NT2/D1 (cell line): ENCODE results near the gene TACR2.

Source experiments
- DNase-seq: peaks from one replicate; pipeline ENCODE4 v3.0.0-alpha.2; 2011; ENCODE audit warnings: low read depth, low spot score
- H3K27me3 ChIP-seq: 2 replicates; pipeline ENCODE4 v1.6.0; 2011; ENCODE audit warnings: mild to moderate bottlenecking; ENCODE audit not compliant: insufficient read length, insufficient read depth
- H3K36me3 ChIP-seq: 2 replicates; pipeline ENCODE4 v1.6.1; 2011; ENCODE audit warnings: mild to moderate bottlenecking, low read length, mixed read lengths; ENCODE audit not compliant: insufficient read depth, insufficient read length
- H3K4me1 ChIP-seq: 2 replicates; pipeline ENCODE4 v1.5.1; 2011; ENCODE audit not compliant: insufficient read depth, insufficient read length
- H3K4me3 ChIP-seq: 2 replicates; pipeline ENCODE4 v1.5.1; 2011; ENCODE audit warnings: low read depth; ENCODE audit not compliant: insufficient read length
- H3K9ac ChIP-seq: 2 replicates; pipeline ENCODE4 v1.6.0; 2011; ENCODE audit warnings: low read depth; ENCODE audit not compliant: insufficient read length
- H3K9me3 ChIP-seq: 2 replicates; pipeline ENCODE4 v1.5.1; 2011; ENCODE audit warnings: mild to moderate bottlenecking, low read length; ENCODE audit not compliant: insufficient read depth
- SUZ12 ChIP-seq: IDR thresholded peaks from 2 replicates; pipeline ENCODE4 v1.6.1; 2011; ENCODE audit not compliant: insufficient read length, insufficient read depth; ENCODE audit errors: extremely low read depth
- YY1 ChIP-seq: IDR thresholded peaks from 2 replicates; pipeline ENCODE4 v1.6.1; 2011; ENCODE audit not compliant: insufficient read length, insufficient read depth
- ZNF274 ChIP-seq: IDR thresholded peaks from 2 replicates; pipeline ENCODE4 v1.6.1; 2011; ENCODE audit warnings: mild to moderate bottlenecking, low read depth, low read length

Gene TACR2

GRCh38 chr10:69376662-69377061 lies 40.1 kb downstream of the TACR2 start:
- no peak for DNase-seq
- no peak for TF ChIP-seq SUZ12
- Histone ChIP-seq H3K4me1 (peaks cover 4% of the 10 kb centered on the region), H3K9me3 (no peaks in the 10 kb centered on the region), H3K9ac (no peak overlapping the region), H3K4me3 (no peak overlapping the region), H3K27me3 (no peaks in the 10 kb centered on the region), H3K36me3 (peaks cover 81% of the 10 kb centered on the region)

GRCh38 chr10:69375307-69376151 lies 41.2 kb downstream of the TACR2 start:
- no peak overlapping the region for H3K9ac ChIP-seq

DNA sequence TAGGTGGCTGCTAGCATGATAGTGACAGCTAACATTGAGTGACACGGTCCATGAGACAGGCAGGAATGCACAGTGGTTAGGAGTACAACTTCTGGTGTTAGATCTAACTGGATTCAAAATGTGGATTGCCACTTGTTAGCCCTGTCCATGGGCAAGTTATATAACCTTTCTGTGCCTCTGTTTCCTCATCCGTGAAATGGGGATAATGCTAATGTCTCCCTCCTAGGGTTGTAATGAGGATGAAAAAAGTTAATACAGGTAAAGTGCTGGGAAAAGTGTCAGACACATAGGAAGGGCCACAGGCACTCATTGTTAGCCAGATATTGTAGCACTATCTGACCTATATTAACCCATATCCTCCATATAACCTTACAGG lies 41.8 kb downstream of the TACR2 start:
- TF ChIP-seq YY1 (no peak), ZNF274 (no peak), SUZ12 (no peak)
- Histone ChIP-seq H3K9me3 (no peaks in the 10 kb centered on the region), H3K27me3 (no peaks in the 10 kb centered on the region), H3K4me3 (no peak overlapping the region), H3K36me3 (peaks cover 84% of the 10 kb centered on the region), H3K4me1 (peaks cover 4% of the 10 kb centered on the region), H3K9ac (peak overlapping the region; percentile 32)
- no peak for DNase-seq

More at GRCh38 chr10:69375307-69376151, 41.2 kb downstream of the TACR2 start:
- no peak for TF ChIP-seq ZNF274
- no peak for TF ChIP-seq YY1
- TF ChIP-seq SUZ12, result no peak
- peak; percentile 49 for DNase-seq
- Histone ChIP-seq H3K27me3 (no peaks in the 10 kb centered on the region), H3K36me3 (peaks cover 84% of the 10 kb centered on the region), H3K9me3 (no peaks in the 10 kb centered on the region), H3K4me3 (no peak overlapping the region), H3K4me1 (peaks cover 4% of the 10 kb centered on the region)

DNA sequence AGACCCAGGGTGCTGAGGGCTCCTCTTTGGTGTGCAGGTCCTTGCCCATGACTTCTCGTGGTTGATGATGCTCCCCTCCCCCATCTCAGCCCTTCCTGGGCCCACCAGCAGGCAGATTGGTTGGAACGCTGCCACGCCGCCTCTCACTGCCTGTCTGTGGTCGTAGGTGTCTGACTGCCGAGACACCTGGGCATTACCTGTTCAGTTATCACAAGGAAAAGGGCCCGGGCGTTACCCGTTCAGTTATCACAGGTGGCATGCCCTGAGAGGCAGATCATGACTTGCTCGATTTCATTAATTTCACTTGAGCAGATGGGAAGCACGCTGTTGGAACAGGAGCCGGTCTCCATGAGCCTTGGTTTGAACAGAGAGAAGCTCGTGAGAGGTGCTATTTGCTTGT lies 42.5 kb downstream of the TACR2 start:
- H3K9me3 ChIP-seq, result no peaks in the 10 kb centered on the region
- DNase-seq, result no peak
- H3K27me3 ChIP-seq, result no peaks in the 10 kb centered on the region
- TF ChIP-seq SUZ12 (no peak), YY1 (no peak), ZNF274 (no peak)
- H3K9ac ChIP-seq, result no peak overlapping the region
- H3K4me1 ChIP-seq, result peaks cover 4% of the 10 kb centered on the region
- H3K36me3 ChIP-seq, result peaks cover 83% of the 10 kb centered on the region
- H3K4me3 ChIP-seq, result no peak overlapping the region

DNA sequence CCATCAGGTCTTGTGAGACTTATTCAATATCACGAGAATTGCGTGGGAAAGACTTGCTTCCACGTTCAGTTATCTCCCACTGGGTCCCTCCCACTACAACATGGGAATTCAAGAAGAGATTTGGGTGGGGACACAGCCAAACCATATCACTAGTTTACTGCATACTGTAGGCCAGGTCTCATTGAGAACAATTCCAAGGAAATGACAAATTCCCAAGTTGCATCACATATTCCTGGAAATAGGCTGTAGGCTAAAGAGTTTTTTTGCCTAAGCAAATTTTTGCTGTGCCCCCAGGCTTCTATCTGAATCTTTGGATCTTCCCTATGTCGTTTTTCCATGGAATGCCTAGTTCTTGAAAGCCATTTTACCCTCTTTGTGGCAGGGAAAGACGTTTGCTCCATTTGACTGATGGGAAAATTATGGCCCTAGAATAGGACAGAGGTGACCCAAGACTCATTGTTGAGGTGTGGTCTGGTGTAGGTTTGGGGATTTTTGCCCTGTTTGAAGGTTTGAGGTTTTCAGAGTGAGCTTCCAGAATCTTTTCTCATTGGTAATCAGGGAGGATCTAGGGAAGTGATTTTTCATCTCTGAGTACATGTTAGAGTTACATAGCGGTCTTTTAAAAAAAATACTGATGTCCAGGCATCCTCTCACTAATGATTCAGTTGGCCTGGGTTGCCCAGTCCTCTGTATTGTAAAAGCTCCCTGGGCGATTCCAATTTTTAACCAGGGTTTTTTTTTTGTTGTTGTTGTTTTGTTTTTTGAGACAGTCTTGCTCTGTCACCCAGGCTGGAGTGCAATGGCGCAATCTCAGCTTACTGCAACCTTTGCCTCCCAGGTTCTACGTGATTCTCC lies 44.4 kb downstream of the TACR2 start:
- Histone ChIP-seq H3K9me3 (no peaks in the 10 kb centered on the region), H3K4me1 (peaks cover 4% of the 10 kb centered on the region), H3K27me3 (no peaks in the 10 kb centered on the region), H3K36me3 (peaks cover 91% of the 10 kb centered on the region), H3K9ac (no peak overlapping the region), H3K4me3 (no peak overlapping the region)
- DNase-seq, result no peak
- TF ChIP-seq SUZ12, result no peak
- no peak for TF ChIP-seq ZNF274
- TF ChIP-seq YY1, result no peak

DNA sequence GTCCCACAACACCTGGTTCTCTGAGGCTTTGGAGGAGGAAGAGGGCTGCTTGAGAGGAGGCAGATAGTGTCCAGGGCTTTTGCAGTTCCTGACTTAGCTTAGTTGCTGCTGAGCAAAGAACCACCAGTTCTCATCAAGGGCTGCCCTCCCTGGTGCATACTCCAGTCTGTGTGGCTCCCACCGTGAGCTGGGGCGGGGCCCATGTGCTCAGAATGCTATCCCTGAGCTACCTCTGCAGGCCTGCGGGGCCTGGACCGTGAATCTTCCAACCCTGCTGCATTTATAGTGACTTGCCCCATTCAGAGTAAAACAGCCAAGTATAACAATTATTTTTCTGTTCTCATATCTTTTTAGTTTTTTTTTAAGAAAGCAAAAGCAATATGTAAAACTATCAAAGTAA lies 49.2 kb downstream of the TACR2 start:
- Histone ChIP-seq H3K4me1 (peaks cover 5% of the 10 kb centered on the region), H3K9me3 (no peaks in the 10 kb centered on the region), H3K36me3 (peaks cover 90% of the 10 kb centered on the region), H3K9ac (no peak overlapping the region), H3K4me3 (no peak overlapping the region), H3K27me3 (no peaks in the 10 kb centered on the region)
- DNase-seq, result no peak
- TF ChIP-seq SUZ12 (no peak), YY1 (no peak), ZNF274 (no peak)

- H3K27me3 ChIP-seq, result no peaks in the 10 kb centered on the region
- no peak for DNase-seq
- no peaks in the 10 kb centered on the region for H3K9me3 ChIP-seq
- H3K36me3 ChIP-seq, result peaks cover 87% of the 10 kb centered on the region
- H3K4me3 ChIP-seq, result no peak overlapping the region
- TF ChIP-seq ZNF274 (no peak), YY1 (no peak), SUZ12 (no peak)
- H3K9ac ChIP-seq, result no peak overlapping the region
- H3K4me1 ChIP-seq, result peaks cover 5% of the 10 kb centered on the region
Measured at GRCh38 chr10:69366738-69367137, 50.0 kb downstream of the TACR2 start.
